OCI-LY3 (cell line): ENCODE measurements around the gene KIF2A.

ENCODE experiments used
- H2AFZ ChIP-seq: fragments of 200-600, 300-600 bp; shearing (Covaris generic); 2 replicates; pipeline ENCODE4 v1.6.0; 2014; ENCODE audit warnings: antibody characterized with exemption, low read depth, low read length
- H3K27ac ChIP-seq: fragments of 200-600, 300-600 bp; sonication (generic); 2 replicates; pipeline ENCODE4 v1.5.1; 2014; ENCODE audit warnings: mild to moderate bottlenecking, low read length, moderate library complexity, mixed read lengths
- H3K27me3 ChIP-seq: fragments of 200-600, 300-600 bp; sonication (generic); 2 replicates; pipeline ENCODE4 v1.6.1; 2014; ENCODE audit warnings: low read depth, low read length, mixed read lengths
- H3K36me3 ChIP-seq: fragments of 200-600, 300-600 bp; sonication (generic); replicated peaks from 2 replicates; pipeline ENCODE3; 2014; ENCODE audit warnings: low read depth, low read length, mixed read lengths
- H3K4me1 ChIP-seq: fragments of 300-600, 200-600 bp; sonication (generic); 2 replicates; pipeline ENCODE4 v1.6.1; 2014; ENCODE audit warnings: low read length, mixed read lengths
- H3K4me2 ChIP-seq: fragments of 200-600, 300-600 bp; sonication (generic); 2 replicates; pipeline ENCODE4 v1.6.1; 2014; ENCODE audit warnings: low read length, mixed read lengths
- H3K4me3 ChIP-seq: fragments of 300-600, 200-600 bp; sonication (generic); 2 replicates; pipeline ENCODE4 v1.5.1; 2014; ENCODE audit warnings: antibody characterized with exemption, mild to moderate bottlenecking, low read length, moderate library complexity
- H3K79me2 ChIP-seq: fragments of 300-600, 200-600 bp; shearing (Covaris generic); 2 replicates; pipeline ENCODE4 v1.6.1; 2014; ENCODE audit warnings: mild to moderate bottlenecking, low read length, mixed read lengths
- H3K9ac ChIP-seq: fragments of 300-600, 200-600 bp; shearing (Covaris generic); 2 replicates; pipeline ENCODE4 v1.6.0; 2014; ENCODE audit warnings: mild to moderate bottlenecking, low read length, moderate library complexity
- H3K9me3 ChIP-seq: fragments of 200-600, 300-600 bp; shearing (Covaris generic); 2 replicates; pipeline ENCODE4 v1.6.1; 2014; ENCODE audit warnings: low read length, mixed read lengths; ENCODE audit not compliant: insufficient read depth
- H4K20me1 ChIP-seq: fragments of 200-600, 300-600 bp; sonication (generic); 2 replicates; pipeline ENCODE4 v1.6.1; 2016; ENCODE audit warnings: low read length, mixed read lengths; ENCODE audit not compliant: insufficient read depth
- CTCF ChIP-seq: fragments of 200-600, 300-600 bp; sonication (generic); IDR thresholded peaks from 2 replicates; pipeline ENCODE4 v1.5.1; 2014; ENCODE audit warnings: antibody characterized with exemption, low read length, low read depth
- EZH2phosphoT487 ChIP-seq: fragments of 200-600 bp; shearing (Covaris generic); IDR thresholded peaks from 2 replicates; pipeline ENCODE4 v1.6.1; 2018; ENCODE audit warnings: antibody characterized with exemption, mixed run types, low read depth

KIF2A gene

GRCh38 chr5:62298118-62298517 is 7.9 kb upstream of the KIF2A start:
- H4K20me1 ChIP-seq, result no peaks in the 10 kb centered on the region
- H3K36me3 ChIP-seq, result no peaks in the 10 kb centered on the region
- no peak overlapping the region for H3K4me2 ChIP-seq
- H3K4me1 ChIP-seq, result no peaks in the 10 kb centered on the region
- H3K27me3 ChIP-seq, result no peaks in the 10 kb centered on the region
- no peaks in the 10 kb centered on the region for H3K79me2 ChIP-seq
- H2AFZ ChIP-seq, result no peak overlapping the region
- TF ChIP-seq CTCF (no peak), EZH2phosphoT487 (no peak)
- no peak overlapping the region for H3K9ac ChIP-seq
- H3K27ac ChIP-seq, result no peak overlapping the region
- no peaks in the 10 kb centered on the region for H3K9me3 ChIP-seq
- H3K4me3 ChIP-seq, result no peak overlapping the region

DNA sequence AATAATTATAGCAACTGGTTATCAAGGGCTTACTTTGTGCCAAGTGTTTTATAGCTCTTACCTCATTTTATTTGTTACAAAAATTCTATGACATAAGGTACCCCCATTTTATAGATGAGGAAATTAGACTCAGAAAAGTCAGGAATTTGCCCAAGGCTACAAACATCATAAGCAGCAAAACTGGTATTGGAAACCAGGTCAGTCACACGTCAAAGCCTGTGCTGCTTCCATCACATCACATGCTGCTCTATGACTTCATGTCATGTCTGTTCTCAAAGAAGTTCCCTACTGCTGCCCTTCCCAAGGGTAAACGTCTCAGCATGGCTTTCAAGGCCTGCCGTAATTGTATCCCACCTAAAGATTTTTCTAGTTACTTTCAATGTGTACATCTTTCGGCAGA is 6.9 kb upstream of the KIF2A start:
- Histone ChIP-seq H3K36me3 (no peaks in the 10 kb centered on the region), H2AFZ (no peak overlapping the region), H4K20me1 (no peaks in the 10 kb centered on the region), H3K27ac (no peak overlapping the region), H3K9me3 (no peaks in the 10 kb centered on the region), H3K27me3 (no peaks in the 10 kb centered on the region), H3K4me2 (no peak overlapping the region), H3K9ac (no peak overlapping the region), H3K79me2 (no peaks in the 10 kb centered on the region), H3K4me3 (no peak overlapping the region), H3K4me1 (no peaks in the 10 kb centered on the region)
- TF ChIP-seq EZH2phosphoT487, result no peak
- no peak for TF ChIP-seq CTCF

DNA sequence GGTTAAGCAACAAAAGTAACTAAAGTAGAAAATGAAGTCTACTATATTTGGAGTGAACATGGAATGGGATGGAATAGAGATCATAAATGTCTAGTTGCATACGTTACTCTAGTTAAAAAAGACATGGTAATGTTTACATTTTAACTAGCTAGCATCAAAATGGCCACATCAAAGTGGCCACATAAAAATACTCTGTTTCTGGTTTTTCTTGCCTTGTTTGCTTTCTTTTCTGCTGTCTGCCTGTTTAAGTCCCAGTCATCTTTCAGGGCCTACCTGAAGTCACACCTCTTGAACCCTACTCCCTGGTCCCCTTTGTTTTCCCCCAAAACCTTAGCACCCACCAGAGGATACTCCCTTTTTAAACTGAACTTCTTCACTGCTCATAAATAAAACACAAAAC is 6.4 kb upstream of the KIF2A start:
- Histone ChIP-seq H4K20me1 (no peaks in the 10 kb centered on the region), H3K9me3 (no peaks in the 10 kb centered on the region), H2AFZ (no peak overlapping the region), H3K4me1 (no peaks in the 10 kb centered on the region), H3K9ac (no peak overlapping the region), H3K4me3 (no peak overlapping the region), H3K27ac (no peak overlapping the region), H3K27me3 (no peaks in the 10 kb centered on the region), H3K36me3 (no peaks in the 10 kb centered on the region), H3K4me2 (no peak overlapping the region), H3K79me2 (no peaks in the 10 kb centered on the region)
- TF ChIP-seq CTCF (no peak), EZH2phosphoT487 (no peak)

- Histone ChIP-seq H3K36me3 (peaks cover 12% of the 10 kb centered on the region), H3K9me3 (no peaks in the 10 kb centered on the region), H3K4me2 (peak overlapping the region; percentile 87), H3K27ac (peak overlapping the region; percentile 76), H3K27me3 (no peaks in the 10 kb centered on the region), H3K4me1 (peaks cover 18% of the 10 kb centered on the region), H3K79me2 (peaks cover 41% of the 10 kb centered on the region), H2AFZ (peak overlapping the region; percentile 73), H4K20me1 (peaks cover 26% of the 10 kb centered on the region), H3K9ac (peak overlapping the region; percentile 66), H3K4me3 (peak overlapping the region; percentile 90)
- TF ChIP-seq EZH2phosphoT487 (no peak), CTCF (no peak)
Measured at GRCh38 chr5:62305358-62305714, 670 bp upstream of the KIF2A start.
